Suprapubic skin (tissue), 4 donors: ENCODE data around the gene MARK4. TPM values are rescaled to one million over a fixed set of nuclear protein-coding genes. Genes with fewer than 3 reads are reported as not detected.

Experiments used
- DNase-seq, 2 donors: peaks; one replicate each; pipeline ENCODE4 v3.0.0-alpha.2; 2019; ENCODE audit warnings: low spot score in 2 of 2
- H3K27ac ChIP-seq: fragments of 200-600 bp; sonication (generic); one replicate; pipeline ENCODE4 v1.5.1; 2019
- H3K27me3 ChIP-seq: fragments of 200-600 bp; sonication (generic); one replicate; pipeline ENCODE4 v1.5.1; 2019
- H3K36me3 ChIP-seq: fragments of 200-600 bp; sonication (generic); one replicate; pipeline ENCODE4 v1.5.1; 2019
- H3K4me1 ChIP-seq: fragments of 200-600 bp; sonication (generic); one replicate; pipeline ENCODE4 v1.5.1; 2019
- H3K4me3 ChIP-seq: fragments of 200-600 bp; sonication (generic); one replicate; pipeline ENCODE4 v1.5.1; 2019; ENCODE audit warnings: mild to moderate bottlenecking
- H3K9me3 ChIP-seq: fragments of 200-600 bp; sonication (generic); one replicate; pipeline ENCODE4 v1.5.1; 2019
- CTCF ChIP-seq, 2 donors: fragments of 200-600 bp in 1 of 2; fragments of 450-650 bp in 1 of 2; sonication (generic) in 1 of 2; IDR thresholded peaks; one replicate each; pipeline ENCODE4 v1.5.1; 2016 to 2019; ENCODE audit warnings: antibody characterized with exemption in 2 of 2, mild to moderate bottlenecking in 1 of 2, moderate library complexity in 1 of 2
- EP300 ChIP-seq: sonication (generic); formaldehyde crosslinking; IDR thresholded peaks from one replicate; pipeline ENCODE4 v1.6.1; 2017; ENCODE audit warnings: antibody characterized with exemption
- POLR2A ChIP-seq, 2 donors: fragments of 450-650 bp; IDR thresholded peaks; one replicate each; pipeline ENCODE4 v1.6.1; 2017; ENCODE audit warnings: antibody characterized with exemption in 2 of 2, mild to moderate bottlenecking in 2 of 2, moderate library complexity in 2 of 2
- POLR2AphosphoS5 ChIP-seq, 3 donors: sonication (generic); formaldehyde crosslinking; IDR thresholded peaks; one replicate each; pipeline ENCODE4 v1.6.1; 2017; ENCODE audit warnings: antibody characterized with exemption in 3 of 3
- WGBS: methylation state at CpG from one replicate; pipeline ENCODE4 v1.1.5; 2018; 5-methylcytosine and 5-hydroxymethylcytosine counted together
- total RNA-seq, 4 donors: library from RNA; depleted of rRNA; stranded (reverse); fragments of >200 nt; gene quantifications; one replicate each; pipeline ENCODE4 v1.1.0, GENCODE V29; 2016

The MARK4 gene
- total RNA-seq, 4 donors from 2014 or later = 37.4 to 56.2 (median 49.0) TPM

DNA sequence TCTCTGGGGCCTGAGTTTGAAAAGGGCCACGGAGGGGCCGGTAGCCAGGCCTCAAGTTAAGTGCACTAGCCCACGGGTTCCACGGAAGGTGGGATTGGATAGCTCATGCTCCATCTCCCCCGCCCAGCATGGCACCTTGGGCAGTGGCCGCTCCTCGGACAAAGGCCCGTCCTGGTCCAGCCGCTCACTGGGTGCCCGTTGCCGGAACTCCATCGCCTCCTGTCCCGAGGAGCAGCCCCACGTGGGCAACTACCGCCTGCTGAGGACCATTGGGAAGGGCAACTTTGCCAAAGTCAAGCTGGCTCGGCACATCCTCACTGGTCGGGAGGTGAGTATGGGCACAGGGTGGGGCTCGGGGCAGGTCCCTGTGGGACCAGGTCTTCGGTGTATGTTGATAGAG lies 7.8 kb downstream of the MARK4 start:
- no peak for TF ChIP-seq CTCF (IDR thresholded peaks at IDR 0.05)
- TF ChIP-seq EP300 = no peak
- TF ChIP-seq POLR2AphosphoS5 (IDR thresholded peaks at IDR 0.05) = no peak
- no peak for TF ChIP-seq POLR2A (IDR thresholded peaks at IDR 0.05)
- Histone ChIP-seq H3K36me3 (peaks cover 14% of the 10 kb centered on the region), H3K9me3 (no peaks in the 10 kb centered on the region), H3K4me3 (no peak overlapping the region), H3K27ac (no peak overlapping the region), H3K27me3 (no peaks in the 10 kb centered on the region), H3K4me1 (peaks cover 10% of the 10 kb centered on the region)
- whole genome bisulfite sequencing = 96% methylated on average over 5 of the region's 19 CpGs
- no peak for DNase-seq

- Histone ChIP-seq H3K9me3 (no peaks in the 10 kb centered on the region), H3K4me1 (no peaks in the 10 kb centered on the region), H3K4me3 (no peak overlapping the region), H3K27me3 (no peaks in the 10 kb centered on the region), H3K36me3 (peaks cover 33% of the 10 kb centered on the region), H3K27ac (no peak overlapping the region)
- 89% methylated on average over 6 of the region's 6 CpGs for WGBS
- DNase-seq = no peak
- TF ChIP-seq EP300 (no peak), POLR2AphosphoS5 (IDR thresholded peaks at IDR 0.05) (no peak), CTCF (IDR thresholded peaks at IDR 0.05) (no peak), POLR2A (IDR thresholded peaks at IDR 0.05) (no peak)
Observed at GRCh38 chr19:45262570-45262969, 11.5 kb downstream of the MARK4 start.

GRCh38 chr19:45263013-45263412 lies 11.9 kb downstream of the MARK4 start:
- WGBS = 92% methylated on average over 9 of the region's 11 CpGs
- H3K36me3 ChIP-seq = peaks cover 37% of the 10 kb centered on the region
- DNase-seq = no peak
- no peak for TF ChIP-seq CTCF (IDR thresholded peaks at IDR 0.05)
- TF ChIP-seq EP300 = no peak
- TF ChIP-seq POLR2A (IDR thresholded peaks at IDR 0.05) = no peak
- TF ChIP-seq POLR2AphosphoS5 (IDR thresholded peaks at IDR 0.05) = no peak
- H3K4me3 ChIP-seq = no peak overlapping the region
- no peaks in the 10 kb centered on the region for H3K27me3 ChIP-seq
- no peaks in the 10 kb centered on the region for H3K9me3 ChIP-seq
- H3K27ac ChIP-seq = no peak overlapping the region
- no peaks in the 10 kb centered on the region for H3K4me1 ChIP-seq

DNA sequence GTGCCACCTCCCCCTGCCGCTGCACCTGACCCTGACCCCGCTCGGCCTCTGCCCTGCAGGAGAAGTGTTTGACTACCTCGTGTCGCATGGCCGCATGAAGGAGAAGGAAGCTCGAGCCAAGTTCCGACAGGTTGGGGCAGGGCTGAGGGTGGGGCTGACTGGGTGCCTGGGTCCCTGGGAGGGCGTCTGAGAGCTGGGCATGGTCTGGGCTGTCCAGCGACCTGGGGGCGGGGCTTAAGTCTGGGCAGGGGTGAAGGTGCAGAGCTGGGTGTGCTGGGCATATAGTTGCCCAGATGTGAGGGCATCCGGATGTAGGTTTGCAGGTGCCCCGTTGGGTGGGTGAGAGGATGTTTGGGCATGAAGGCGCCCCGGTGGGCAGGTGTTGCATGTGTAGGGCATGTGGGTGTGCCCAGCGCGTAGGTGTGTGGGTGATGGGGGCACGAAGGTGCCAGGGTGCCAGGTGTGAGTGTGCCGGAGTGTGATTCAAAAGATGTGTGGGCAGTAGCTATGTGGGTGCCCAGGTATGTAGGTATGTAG lies 13.8 kb downstream of the MARK4 start:
- Histone ChIP-seq H3K27me3 (no peaks in the 10 kb centered on the region), H3K4me1 (no peaks in the 10 kb centered on the region), H3K9me3 (no peaks in the 10 kb centered on the region), H3K27ac (no peak overlapping the region), H3K36me3 (peaks cover 51% of the 10 kb centered on the region), H3K4me3 (no peak overlapping the region)
- DNase-seq = no peak
- TF ChIP-seq CTCF (IDR thresholded peaks at IDR 0.05) (no peak), POLR2AphosphoS5 (IDR thresholded peaks at IDR 0.05) (no peak), POLR2A (IDR thresholded peaks at IDR 0.05) (no peak), EP300 (no peak)
- WGBS = 77% methylated on average over 19 of the region's 19 CpGs

DNA sequence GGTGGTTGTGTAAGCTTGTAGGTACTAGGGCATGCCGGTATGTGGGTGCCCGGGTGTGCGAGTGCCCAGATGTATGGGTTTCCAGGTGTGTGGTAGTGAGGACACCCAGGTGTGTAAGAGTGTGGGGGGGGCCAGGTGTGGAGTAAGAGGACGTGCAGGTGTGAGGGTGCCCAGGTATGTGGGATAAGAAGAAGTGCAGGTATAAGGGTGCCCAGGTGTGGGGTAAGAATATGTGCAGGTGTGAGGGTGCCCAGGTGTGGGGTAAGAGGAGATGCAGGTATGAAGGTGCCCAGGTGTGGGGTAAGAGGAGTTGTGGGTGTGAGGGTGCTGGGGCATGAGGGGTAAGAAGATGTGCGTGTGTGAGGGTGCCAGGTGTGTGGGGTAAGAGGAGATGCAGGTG lies 14.3 kb downstream of the MARK4 start:
- no peak for DNase-seq
- Histone ChIP-seq H3K4me3 (no peak overlapping the region), H3K4me1 (no peaks in the 10 kb centered on the region), H3K27ac (no peak overlapping the region), H3K27me3 (no peaks in the 10 kb centered on the region), H3K9me3 (no peaks in the 10 kb centered on the region), H3K36me3 (peaks cover 55% of the 10 kb centered on the region)
- 77% methylated on average over 5 of the region's 5 CpGs for WGBS
- TF ChIP-seq EP300 = no peak
- no peak for TF ChIP-seq CTCF (IDR thresholded peaks at IDR 0.05)
- TF ChIP-seq POLR2AphosphoS5 (IDR thresholded peaks at IDR 0.05) = no peak
- TF ChIP-seq POLR2A (IDR thresholded peaks at IDR 0.05) = no peak
